ENCODE results near the gene IPO4. TPM values are rescaled to one million over a fixed set of nuclear protein-coding genes. Genes with fewer than 3 reads are reported as not detected.

Gene IPO4
- total RNA-seq, 1 experiment from 2014 or later = 157 TPM

GRCh38 chr14:24150061-24150460 lies 38.6 kb downstream of the IPO4 start:
- peaks cover 12% of the 10 kb centered on the region for H3K4me1 ChIP-seq (ENCODE audit: insufficient read depth, low read length, poor library complexity, severe bottlenecking)
- POLR2A ChIA-PET (ENCODE audit: low non-redundant PET) = no interaction called here
- TF ChIP-seq EZH2 (IDR thresholded peaks at IDR 0.05; ENCODE audit: borderline replicate concordance, low read depth, low read length, poor library complexity, severe bottlenecking) (no peak), CTCF (conservative IDR thresholded peaks at IDR 0.05; ENCODE audit: low read depth, low read length) (no peak)
- intact Hi-C loops (cut with micrococcal nuclease; ENCODE audit: unreplicated experiment) = no loop called here
- peaks cover 43% of the 10 kb centered on the region for H3K36me3 ChIP-seq (ENCODE audit: insufficient read depth, low read length, poor library complexity, severe bottlenecking)
- DNase-seq (ENCODE audit: low spot score) = no peak
- H3K9me3 ChIP-seq (ENCODE audit: low read depth, low read length, poor library complexity, severe bottlenecking) = no peaks in the 10 kb centered on the region
- no peak overlapping the region for H3K27ac ChIP-seq (ENCODE audit: low read depth, low read length, poor library complexity, severe bottlenecking)
- H3K4me3 ChIP-seq (ENCODE audit: low read depth, low read length, poor library complexity, severe bottlenecking) = no peak overlapping the region
- H3K27me3 ChIP-seq (replicated peaks; ENCODE audit: insufficient read depth, low read depth, low read length, poor library complexity) = no peaks in the 10 kb centered on the region
- no TSS peak for BruUV-seq (replicated peaks)
- CTCF ChIA-PET = no interaction called here

- no peak overlapping the region for H3K27ac ChIP-seq (ENCODE audit: low read depth, low read length, poor library complexity, severe bottlenecking)
- H3K36me3 ChIP-seq (ENCODE audit: insufficient read depth, low read length, poor library complexity, severe bottlenecking) = peaks cover 41% of the 10 kb centered on the region
- H3K4me3 ChIP-seq (ENCODE audit: low read depth, low read length, poor library complexity, severe bottlenecking) = no peak overlapping the region
- no TSS peak for BruUV-seq (replicated peaks)
- no peak for TF ChIP-seq CTCF (conservative IDR thresholded peaks at IDR 0.05; ENCODE audit: low read depth, low read length)
- peaks cover 12% of the 10 kb centered on the region for H3K4me1 ChIP-seq (ENCODE audit: insufficient read depth, low read length, poor library complexity, severe bottlenecking)
- CTCF ChIA-PET = no interaction called here
- POLR2A ChIA-PET (ENCODE audit: low non-redundant PET) = no interaction called here
- intact Hi-C loops (cut with micrococcal nuclease; ENCODE audit: unreplicated experiment) = loop anchor here (5.0 kb wide), 1 partner anchor 38 kb away; the partner anchor contains the start of gene IPO4
- no peaks in the 10 kb centered on the region for H3K9me3 ChIP-seq (ENCODE audit: low read depth, low read length, poor library complexity, severe bottlenecking)
- DNase-seq (ENCODE audit: low spot score) = no peak
- H3K27me3 ChIP-seq (replicated peaks; ENCODE audit: insufficient read depth, low read depth, low read length, poor library complexity) = no peaks in the 10 kb centered on the region
Measured at GRCh38 chr14:24149302-24149969, 39.2 kb downstream of the IPO4 start.

- BruUV-seq (replicated peaks) = TSS peak; percentile 46
- CTCF ChIA-PET = no interaction called here
- Histone ChIP-seq H3K4me1 (ENCODE audit: insufficient read depth, low read length, poor library complexity, severe bottlenecking) (peaks cover 12% of the 10 kb centered on the region), H3K4me3 (ENCODE audit: low read depth, low read length, poor library complexity, severe bottlenecking) (peak overlapping the region; percentile 90), H3K36me3 (ENCODE audit: insufficient read depth, low read length, poor library complexity, severe bottlenecking) (peaks cover 48% of the 10 kb centered on the region), H3K27me3 (replicated peaks; ENCODE audit: insufficient read depth, low read depth, low read length, poor library complexity) (no peaks in the 10 kb centered on the region), H3K27ac (ENCODE audit: low read depth, low read length, poor library complexity, severe bottlenecking) (peak overlapping the region; percentile 87), H3K9me3 (ENCODE audit: low read depth, low read length, poor library complexity, severe bottlenecking) (no peaks in the 10 kb centered on the region)
- TF ChIP-seq EZH2 (IDR thresholded peaks at IDR 0.05; ENCODE audit: borderline replicate concordance, low read depth, low read length, poor library complexity, severe bottlenecking) (no peak), CTCF (conservative IDR thresholded peaks at IDR 0.05; ENCODE audit: low read depth, low read length) (no peak)
- no peak for DNase-seq (ENCODE audit: low spot score)
- intact Hi-C loops (cut with micrococcal nuclease; ENCODE audit: unreplicated experiment) = loop anchor here (1.0 to 5.0 kb wide), 2 partner anchors 13 to 39 kb away; partner anchors contain the start of genes IPO4 and IRF9
- POLR2A ChIA-PET (ENCODE audit: low non-redundant PET) = interaction anchor here (0.6 kb wide), 1 partner anchor 223 kb away, joined by 3 read pairs; no protein-coding TSS in a partner anchor
Measured at GRCh38 chr14:24147761-24148428, 40.7 kb downstream of the IPO4 start.
